HEK293T (cell line): ENCODE data around the gene GAB4.

Experiments used
- ARNT ChIP-seq: fragments of 450-650 bp; IDR thresholded peaks from 2 replicates; pipeline ENCODE4 v1.6.1; 2017; ENCODE audit warnings: mild to moderate bottlenecking
- BHLHE40 ChIP-seq: fragments of 450-650 bp; IDR thresholded peaks from 2 replicates; pipeline ENCODE4 v1.6.1; 2016; ENCODE audit warnings: mild to moderate bottlenecking, moderate library complexity, borderline replicate concordance
- CTBP1 ChIP-seq: fragments of 450-650 bp; IDR thresholded peaks from 2 replicates; pipeline ENCODE4 v1.6.1; 2016; ENCODE audit warnings: borderline replicate concordance
- ELF4 ChIP-seq: fragments of 450-650 bp; IDR thresholded peaks from 2 replicates; pipeline ENCODE4 v1.6.1; 2017; ENCODE audit warnings: antibody characterized with exemption
- FOXK2 ChIP-seq: fragments of 450-650 bp; IDR thresholded peaks from 2 replicates; pipeline ENCODE4 v1.6.1; 2016; ENCODE audit warnings: mild to moderate bottlenecking
- FOXM1 ChIP-seq: fragments of 450-650 bp; IDR thresholded peaks from 2 replicates; pipeline ENCODE4 v1.6.1; 2017; ENCODE audit warnings: mild to moderate bottlenecking, borderline replicate concordance
- LEF1 ChIP-seq: fragments of 450-650 bp; IDR thresholded peaks from 2 replicates; pipeline ENCODE4 v1.6.1; 2017; ENCODE audit warnings: mild to moderate bottlenecking, borderline replicate concordance
- NFRKB ChIP-seq: fragments of 450-650 bp; IDR thresholded peaks from 2 replicates; pipeline ENCODE4 v1.6.1; 2016; ENCODE audit warnings: mild to moderate bottlenecking, moderate library complexity
- SP1 ChIP-seq: fragments of 450-650 bp; IDR thresholded peaks from 2 replicates; pipeline ENCODE4 v1.6.1; 2017
- SUZ12 ChIP-seq: fragments of 450-650 bp; IDR thresholded peaks from 2 replicates; pipeline ENCODE4 v1.6.1; 2016; ENCODE audit warnings: mild to moderate bottlenecking
- TARDBP ChIP-seq: fragments of 450-650 bp; IDR thresholded peaks from 2 replicates; pipeline ENCODE4 v1.6.1; 2016
- ZNF384 ChIP-seq: fragments of 450-650 bp; IDR thresholded peaks from 2 replicates; pipeline ENCODE4 v1.6.1; 2016
- TF ChIP-seq, protein P1 (sequence below): fragments of 450-650 bp; IDR thresholded peaks from 2 replicates; pipeline ENCODE4 v1.6.1; 2016

- TF ChIP-seq ARNT (no peak), TARDBP (no peak), FOXM1 (no peak), LEF1 (no peak), ELF4 (no peak), SUZ12 (no peak), ZNF384 (no peak), CTBP1 (no peak), FOXK2 (no peak), BHLHE40 (no peak), NFRKB (no peak), SP1 (no peak)
- TF ChIP-seq, protein P1, sequence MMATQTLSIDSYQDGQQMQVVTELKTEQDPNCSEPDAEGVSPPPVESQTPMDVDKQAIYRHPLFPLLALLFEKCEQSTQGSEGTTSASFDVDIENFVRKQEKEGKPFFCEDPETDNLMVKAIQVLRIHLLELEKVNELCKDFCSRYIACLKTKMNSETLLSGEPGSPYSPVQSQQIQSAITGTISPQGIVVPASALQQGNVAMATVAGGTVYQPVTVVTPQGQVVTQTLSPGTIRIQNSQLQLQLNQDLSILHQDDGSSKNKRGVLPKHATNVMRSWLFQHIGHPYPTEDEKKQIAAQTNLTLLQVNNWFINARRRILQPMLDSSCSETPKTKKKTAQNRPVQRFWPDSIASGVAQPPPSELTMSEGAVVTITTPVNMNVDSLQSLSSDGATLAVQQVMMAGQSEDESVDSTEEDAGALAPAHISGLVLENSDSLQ: no peak
Observed at GRCh38 chr22:16987822-16988221, 20.2 kb downstream of the GAB4 start.
